GM21423 (cell line): Measurements from ENCODE around the gene DTX4.
A peak's percentile ranks its signal among the peaks of the same experiment; 100 is the strongest.

ENCODE experiments used
- ATAC-seq: cut with Tn5 transposase; IDR thresholded peaks from one replicate; pipeline ENCODE4 v1.9.1; 2021; ENCODE audit warnings: mild to moderate bottlenecking, moderate library complexity; ENCODE audit not compliant: unreplicated experiment

The DTX4 gene

GRCh38 chr11:59189986-59190385 is 18.1 kb downstream of the DTX4 start:
- ATAC-seq, result no peak

- no peak for ATAC-seq
Observed at GRCh38 chr11:59191095-59191494, 19.2 kb downstream of the DTX4 start.

- ATAC-seq, result no peak
Observed at GRCh38 chr11:59191890-59192289, 20.0 kb downstream of the DTX4 start.

DNA sequence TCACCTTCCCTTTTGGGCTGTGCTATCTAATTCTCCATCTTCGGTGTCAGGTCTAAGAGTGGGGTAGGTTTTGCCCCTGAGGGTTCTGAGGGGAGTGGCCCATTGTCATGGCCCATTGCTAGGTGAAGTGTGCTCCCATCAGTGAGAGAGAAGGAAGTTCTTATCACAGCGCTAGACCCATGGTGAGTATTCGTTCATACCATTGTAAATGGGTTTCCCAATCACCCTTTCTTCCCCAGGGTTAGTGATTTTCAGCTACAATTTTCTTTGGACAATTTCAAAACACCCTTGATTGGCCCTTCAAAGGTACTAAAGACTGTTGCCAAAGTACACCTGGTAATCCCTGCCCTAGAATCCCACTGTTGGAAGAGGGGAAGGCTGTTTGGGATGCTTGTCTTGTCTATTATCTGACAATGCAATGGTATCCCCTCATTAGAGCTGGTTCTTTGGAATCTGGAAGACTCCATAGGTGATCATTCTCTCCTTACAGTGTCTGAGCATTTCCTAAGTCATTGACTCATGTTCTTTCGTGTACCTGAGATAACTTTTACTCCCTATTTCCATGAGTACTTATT is 20.6 kb downstream of the DTX4 start:
- no peak for ATAC-seq

GRCh38 chr11:59193587-59194130 is 21.7 kb downstream of the DTX4 start:
- no peak for ATAC-seq

GRCh38 chr11:59195586-59195985 is 23.7 kb downstream of the DTX4 start:
- ATAC-seq, result no peak

DNA sequence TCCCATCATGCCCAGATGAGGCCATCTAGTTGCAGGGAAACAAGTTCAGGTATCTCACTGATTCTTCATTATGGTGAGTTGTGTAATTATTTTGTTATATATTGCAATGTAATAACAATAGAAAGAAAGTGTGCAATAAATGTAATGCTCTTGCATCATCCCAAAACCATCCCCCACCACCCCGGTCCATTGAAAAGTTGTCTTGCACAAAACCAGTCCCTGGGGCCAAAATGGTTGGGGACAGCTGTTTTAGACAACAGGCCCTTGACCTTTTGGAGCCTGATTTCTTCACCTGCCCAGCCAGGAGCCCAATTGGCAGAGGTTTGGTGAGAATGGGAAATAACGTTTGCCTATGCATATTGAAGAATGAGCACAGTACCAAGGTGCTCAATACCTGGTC is 24.8 kb downstream of the DTX4 start:
- ATAC-seq, result no peak

DNA sequence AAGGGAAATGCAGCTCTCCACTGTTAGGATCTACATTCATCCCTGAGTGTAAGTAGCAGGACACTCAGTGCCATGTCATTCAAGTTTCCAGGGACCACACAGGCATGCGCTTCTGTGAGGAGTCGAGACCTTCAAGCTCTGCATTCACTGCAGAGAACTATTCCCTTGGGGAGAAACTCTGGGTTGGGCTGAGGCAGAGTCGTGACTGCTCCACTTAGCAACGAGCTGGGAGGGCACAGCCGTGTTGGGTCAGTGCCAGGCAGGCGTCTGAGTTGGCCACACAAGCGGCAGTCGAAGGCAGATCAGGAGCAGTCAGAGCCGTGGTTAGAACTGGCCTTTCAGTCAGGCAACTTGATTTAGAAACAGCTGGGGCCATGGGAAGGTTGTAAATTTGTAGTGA is 26.1 kb downstream of the DTX4 start:
- ATAC-seq, result no peak

- ATAC-seq, result no peak
Observed at GRCh38 chr11:59198726-59199125, 26.8 kb downstream of the DTX4 start.

DNA sequence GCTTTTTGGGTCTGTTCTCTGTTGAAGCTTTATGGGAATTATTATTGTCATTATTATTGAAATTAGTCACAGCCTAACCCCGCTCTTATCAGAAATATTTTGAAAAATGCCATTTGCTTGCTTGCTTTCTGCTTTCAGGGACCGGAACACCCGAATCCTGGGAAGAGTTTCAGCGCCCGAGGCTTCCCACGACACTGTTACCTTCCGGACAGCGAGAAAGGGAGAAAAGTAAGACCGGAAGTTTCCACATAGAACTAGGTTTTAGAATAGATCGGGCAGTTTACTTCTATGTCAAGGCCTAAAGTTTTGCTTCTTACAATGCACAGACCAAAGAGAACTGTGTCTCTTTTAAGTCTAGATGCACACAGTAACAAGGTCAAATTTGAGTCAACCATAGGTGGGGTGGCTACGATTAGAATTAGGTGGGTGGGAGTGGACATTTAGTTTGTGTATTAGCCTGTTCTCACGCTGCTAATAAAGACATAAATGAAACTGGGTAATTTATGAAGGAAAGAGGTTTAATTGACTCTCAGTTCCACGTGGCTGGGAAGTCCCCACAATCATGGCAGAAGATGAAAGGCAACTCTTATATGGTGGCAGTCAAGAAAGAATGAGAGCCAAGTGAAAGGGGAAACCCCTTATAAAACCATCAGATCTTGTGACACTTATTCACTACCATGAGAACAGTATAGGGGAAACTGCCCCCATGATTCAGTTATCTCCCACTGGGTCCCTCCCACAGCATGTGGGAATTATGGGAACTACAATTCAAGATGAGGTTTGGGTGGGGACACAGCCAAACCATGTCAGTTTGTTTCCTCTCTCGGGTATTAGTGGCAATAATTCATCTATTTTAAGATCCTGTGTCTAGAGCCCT is 27.9 kb downstream of the DTX4 start:
- peak; percentile 47 for ATAC-seq

- no peak for ATAC-seq
Observed at GRCh38 chr11:59200423-59200746, 28.5 kb downstream of the DTX4 start.

DNA sequence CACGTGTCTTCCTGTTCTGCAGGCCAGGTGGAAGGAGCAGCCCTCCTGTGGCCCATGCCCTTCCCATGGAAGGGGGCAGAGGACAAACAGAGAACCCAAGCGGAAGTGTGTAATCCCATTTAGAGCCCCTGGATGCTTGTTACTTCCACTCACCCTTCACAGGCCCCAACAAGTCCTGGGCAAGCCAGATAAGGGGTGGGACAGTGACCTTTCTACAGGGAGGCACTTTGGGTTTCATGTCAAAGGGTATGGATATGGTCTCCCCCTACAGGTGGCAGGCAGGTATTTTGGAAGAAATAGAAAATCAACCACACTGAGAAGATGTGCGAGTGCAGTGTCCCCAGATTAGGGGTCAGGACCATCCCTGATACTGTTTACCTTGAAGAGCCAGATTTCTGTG is 29.4 kb downstream of the DTX4 start:
- ATAC-seq, result no peak

DNA sequence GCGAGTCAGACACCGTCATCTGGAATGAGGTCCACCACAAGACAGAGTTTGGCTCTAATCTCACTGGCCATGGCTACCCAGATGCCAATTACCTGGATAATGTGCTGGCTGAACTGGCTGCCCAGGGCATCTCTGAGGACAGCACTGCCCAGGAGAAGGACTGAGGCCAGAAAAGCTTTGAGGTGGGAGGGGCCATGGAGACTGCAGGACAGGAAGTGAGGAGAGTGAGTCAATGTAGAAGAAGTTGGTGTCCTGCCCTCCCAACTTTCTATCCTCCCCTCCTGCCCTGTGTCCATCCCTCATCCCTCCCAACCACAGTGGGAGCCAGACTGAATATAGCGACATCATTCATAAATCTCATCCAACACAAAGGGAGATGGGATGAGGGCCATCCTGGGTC is 32.8 kb downstream of the DTX4 start:
- ATAC-seq, result no peak

- no peak for ATAC-seq
Observed at GRCh38 chr11:59205648-59206047, 33.7 kb downstream of the DTX4 start.

- ATAC-seq, result no peak
Observed at GRCh38 chr11:59206635-59207034, 34.7 kb downstream of the DTX4 start.

DNA sequence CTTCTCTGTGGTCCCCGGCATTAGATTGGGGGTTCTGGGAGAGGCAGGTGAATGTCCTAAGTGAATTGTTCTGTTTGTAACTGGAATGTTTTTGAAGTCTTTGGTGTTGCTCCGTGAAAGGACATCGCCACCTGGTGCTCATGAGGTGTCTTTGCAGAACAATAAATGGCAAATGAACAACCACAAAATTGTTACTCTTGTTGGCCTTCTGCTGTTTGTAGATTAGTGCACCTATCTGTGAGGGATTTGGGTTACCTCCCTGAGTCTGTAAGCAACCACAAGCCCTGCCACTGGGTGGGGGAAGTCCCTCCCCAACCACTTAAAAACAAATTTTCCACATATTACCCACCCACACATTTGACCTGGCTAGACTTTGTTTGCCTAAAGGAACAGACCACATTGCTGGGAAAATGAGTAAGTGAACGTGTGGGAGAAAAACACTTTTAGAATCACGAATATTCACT is 36.1 kb downstream of the DTX4 start:
- ATAC-seq, result peak; percentile 67

DNA sequence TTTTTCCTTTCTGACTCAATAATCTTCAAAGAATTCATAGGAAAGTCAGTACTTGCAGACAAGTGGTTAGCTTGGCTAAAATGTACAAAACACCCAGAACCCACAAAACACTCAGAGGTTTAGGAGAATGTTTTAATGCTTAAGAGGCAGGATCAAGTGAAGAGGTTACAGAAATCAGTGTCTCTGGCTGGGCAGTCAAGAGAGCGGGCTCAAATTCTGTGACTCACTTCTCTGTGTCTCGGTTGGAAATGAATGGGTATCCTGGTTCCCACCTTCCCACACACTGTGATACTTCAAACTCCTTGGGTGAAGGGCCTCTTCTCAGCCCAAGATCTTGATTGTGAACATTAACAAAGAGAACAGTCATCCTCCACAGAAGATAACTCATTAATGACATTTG is 37.0 kb downstream of the DTX4 start:
- ATAC-seq, result no peak

DNA sequence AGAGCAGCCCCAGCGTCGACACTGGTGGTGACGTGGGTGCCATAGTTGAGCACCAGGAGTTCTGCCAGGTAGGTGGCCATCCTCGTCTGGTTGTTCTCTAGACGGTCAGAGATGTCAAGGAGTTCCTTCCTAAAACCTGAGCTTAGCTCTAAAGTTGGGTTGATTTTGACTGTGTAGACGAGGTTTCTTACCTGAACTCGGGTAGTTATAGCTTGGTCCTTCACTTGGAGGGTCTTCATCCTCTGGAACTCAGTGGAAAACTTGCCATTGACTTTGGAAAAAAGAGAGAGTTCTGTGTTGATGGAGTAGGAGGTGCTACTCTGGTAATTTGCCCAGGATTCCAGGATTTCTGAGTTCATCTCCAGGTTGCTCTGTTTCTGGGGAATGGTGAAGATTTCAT is 40.3 kb downstream of the DTX4 start:
- ATAC-seq, result no peak

DNA sequence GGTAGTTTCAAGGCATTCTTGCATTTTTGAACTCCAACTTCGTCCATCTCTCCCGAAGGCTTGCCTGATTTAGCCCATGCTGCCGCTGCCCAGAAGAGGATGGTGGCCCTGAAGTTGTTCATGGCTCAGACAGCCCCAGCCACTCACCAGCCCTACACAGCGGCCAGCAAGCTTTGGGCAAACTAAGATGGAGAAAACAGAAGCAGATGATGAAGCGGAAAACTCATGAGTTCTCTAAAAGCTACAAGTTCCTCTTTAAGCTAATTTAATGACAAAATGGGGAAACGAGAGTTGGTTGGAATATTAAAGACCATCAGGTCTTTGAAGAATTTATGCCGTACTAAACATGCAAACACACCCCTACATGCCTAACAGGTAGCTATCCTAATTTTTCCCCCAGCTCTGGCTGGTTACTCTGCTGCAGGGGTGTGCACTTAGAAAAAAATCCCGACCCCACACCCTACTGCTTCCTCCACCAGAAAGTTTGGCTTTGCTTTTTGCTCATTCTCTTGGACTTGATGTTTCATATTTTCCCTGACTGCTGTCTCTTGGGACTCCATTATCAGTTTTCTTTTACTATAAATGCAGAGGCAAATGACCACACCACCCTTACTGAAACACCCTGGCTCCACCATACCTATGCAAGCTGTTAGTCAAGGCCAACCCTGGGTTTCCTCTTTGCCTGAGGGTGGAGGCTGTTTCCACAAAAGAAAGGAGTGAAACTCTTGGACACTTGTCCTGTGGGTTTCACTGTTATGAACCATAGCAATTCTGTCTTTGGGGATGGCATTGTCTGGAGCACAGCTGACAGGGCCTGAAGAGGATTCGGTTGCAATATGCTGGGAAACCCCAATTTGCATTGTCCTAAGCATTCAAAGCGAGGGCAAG is 41.1 kb downstream of the DTX4 start, which contains the start of gene MPEG1:
Gene MPEG1, minus strand, starts transcription at position 184 of the 888 bp plus-strand sequence. Its CDS starts 62 bp downstream, at position 122.
- ATAC-seq, result no peak

- ATAC-seq, result no peak
Observed at GRCh38 chr11:59214141-59214893, 42.4 kb downstream of the DTX4 start.
